KG1 (cell line): ENCODE results near the gene CTU1.

Source experiments
- DNase-seq: peaks from one replicate; lab custom pipeline; 2025; lab: John Stamatoyannopoulos, UW

CTU1 gene

GRCh38 chr19:51131780-51132680 is 23.8 kb upstream of the CTU1 start:
- peak; percentile 70 for DNase-seq

GRCh38 chr19:51129716-51130115 is 21.5 kb upstream of the CTU1 start:
- no peak for DNase-seq

GRCh38 chr19:51128227-51128626 is 20.0 kb upstream of the CTU1 start:
- DNase-seq: no peak

- DNase-seq: no peak
These were observed 19.5 kb upstream of the CTU1 start for GRCh38 chr19:51127755-51128154.

- no peak for DNase-seq
These were observed 18.8 kb upstream of the CTU1 start for GRCh38 chr19:51127032-51127431.

GRCh38 chr19:51125421-51126075 is 17.3 kb upstream of the CTU1 start:
- DNase-seq: no peak

GRCh38 chr19:51124729-51125128 is 16.5 kb upstream of the CTU1 start, which contains the start of gene SIGLEC9:
TSS of gene SIGLEC9 (plus strand) at chr19:51124906. CDS start at chr19:51124975, 69 bp downstream.
- DNase-seq: no peak

GRCh38 chr19:51124216-51124615 is 16.0 kb upstream of the CTU1 start:
- no peak for DNase-seq

- DNase-seq: no peak
These were observed 15.6 kb upstream of the CTU1 start for GRCh38 chr19:51123802-51124201.

- DNase-seq: peak; percentile 17
These were observed 15.2 kb upstream of the CTU1 start for GRCh38 chr19:51123381-51123800.

- no peak for DNase-seq
These were observed 14.1 kb upstream of the CTU1 start for GRCh38 chr19:51122112-51122981.

- no peak for DNase-seq
These were observed 13.0 kb upstream of the CTU1 start for GRCh38 chr19:51121257-51121656.

GRCh38 chr19:51120160-51120559 is 12.0 kb upstream of the CTU1 start:
- no peak for DNase-seq

GRCh38 chr19:51119611-51120010 is 11.4 kb upstream of the CTU1 start:
- no peak for DNase-seq

- no peak for DNase-seq
These were observed 10.9 kb upstream of the CTU1 start for GRCh38 chr19:51119101-51119500.

- no peak for DNase-seq
These were observed 8.6 kb upstream of the CTU1 start for GRCh38 chr19:51116736-51117286.

GRCh38 chr19:51114087-51114729 is 6.0 kb upstream of the CTU1 start:
- no peak for DNase-seq

GRCh38 chr19:51111606-51112005 is 3.4 kb upstream of the CTU1 start:
- no peak for DNase-seq

- DNase-seq: no peak
These were observed 2.4 kb upstream of the CTU1 start for GRCh38 chr19:51110666-51110971.

- no peak for DNase-seq
These were observed 567 bp upstream of the CTU1 start for GRCh38 chr19:51108805-51109146.

- peak; percentile 27 for DNase-seq
These were observed 673 bp downstream of the CTU1 start for GRCh38 chr19:51107406-51108065.
